Activated CD8-positive, alpha-beta T cell treated with anti-CD3 and anti-CD28 coated beads for 36 hours (primary cell): ENCODE measurements around the gene CENPF. TPM values are rescaled to one million over a fixed set of nuclear protein-coding genes. Genes with fewer than 3 reads are reported as not detected.

ENCODE experiments used
- ATAC-seq: fragments of 200-7000 bp; cut with Tn5 transposase; one replicate; pipeline ENCODE4 v1.10.0; 2021; ENCODE audit warnings: mild to moderate bottlenecking, moderate library complexity
- CTCF ChIA-PET: fragments of 350-600 bp; sonication (Branson Sonifier 250); formaldehyde crosslinking; loops from one replicate; lab custom pipeline; 2021; ENCODE audit warnings: antibody characterized with exemption; lab: Charles Lee
- POLR2A ChIA-PET: fragments of 350-600 bp; sonication (Branson Sonifier 250); formaldehyde crosslinking; loops from one replicate; lab custom pipeline; 2021; ENCODE audit warnings: antibody characterized with exemption; lab: Charles Lee
- DNase-seq: peaks from one replicate; pipeline ENCODE4 v3.0.0-alpha.2; 2020
- H3K27ac Mint-ChIP-seq: one replicate; pipeline ENCODE4 v1.8.0; 2021; ENCODE audit warnings: mild to moderate bottlenecking, mixed read lengths
- H3K27me3 Mint-ChIP-seq: one replicate; pipeline ENCODE4 v1.8.0; 2021; ENCODE audit warnings: mixed read lengths
- H3K36me3 Mint-ChIP-seq: one replicate; pipeline ENCODE4 v1.8.0; 2021; ENCODE audit warnings: low read depth, mixed read lengths
- H3K4me1 Mint-ChIP-seq: one replicate; pipeline ENCODE4 v1.8.0; 2021; ENCODE audit warnings: low read depth, mixed read lengths
- H3K4me3 Mint-ChIP-seq: one replicate; pipeline ENCODE4 v1.8.0; 2021; ENCODE audit warnings: mild to moderate bottlenecking, moderate library complexity, mixed read lengths
- H3K9me3 Mint-ChIP-seq: one replicate; pipeline ENCODE4 v1.8.0; 2021; ENCODE audit warnings: mixed read lengths
- CTCF ChIP-seq: fragments of 200-600 bp; IDR thresholded peaks from one replicate; pipeline ENCODE4 v1.8.0; 2022; ENCODE audit warnings: antibody characterized with exemption, mild to moderate bottlenecking
- intact Hi-C: fragments of 100-400 bp; cut with micrococcal nuclease; formaldehyde crosslinking; loops from one replicate; pipeline ENCODE4 v1.10.0; 2022
- total RNA-seq, 2 experiments: library from RNA; stranded (reverse); gene quantifications; one replicate each; pipeline ENCODE4 v1.2.3, GENCODE V29; 2021

Gene CENPF
- total RNA-seq, 2 experiments from 2014 or later = 65.4 to 70.6 TPM

DNA sequence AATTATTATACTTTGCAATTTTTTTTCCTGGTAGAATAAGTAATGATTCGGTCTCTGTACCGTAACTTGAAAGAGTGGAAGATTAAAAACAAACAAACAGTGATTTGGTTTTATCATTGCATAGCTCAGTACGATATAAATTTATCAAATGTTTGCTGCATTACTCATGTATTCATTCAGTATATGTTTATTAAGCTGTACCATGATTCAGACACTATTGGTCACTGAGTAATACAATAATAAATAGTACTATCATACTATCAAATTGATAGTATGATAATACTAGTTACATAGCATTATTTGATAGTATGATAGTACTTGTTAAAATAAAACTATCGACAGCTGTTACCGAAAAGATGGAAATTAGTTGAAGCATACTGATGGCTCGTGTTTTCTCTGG, 12.1 kb downstream of the CENPF start:
- CTCF ChIA-PET = no interaction called here
- H3K4me1 Mint-ChIP-seq = peaks cover 13% of the 10 kb centered on the region

GRCh38 chr1:214615871-214616270, 12.9 kb downstream of the CENPF start:
- no peak for TF ChIP-seq CTCF
- Mint-ChIP-seq H3K4me3 (no peak overlapping the region), H3K36me3 (peaks cover 35% of the 10 kb centered on the region), H3K4me1 (peaks cover 11% of the 10 kb centered on the region), H3K9me3 (peaks cover 3% of the 10 kb centered on the region), H3K27me3 (no peaks in the 10 kb centered on the region), H3K27ac (peak overlapping the region; percentile 38)
- intact Hi-C loops = no loop called here
- ChIA-PET POLR2A (no interaction called here), CTCF (interaction anchor here (1.6 kb wide), 1 partner anchor 354 kb away, joined by 4 read pairs; no protein-coding TSS in a partner anchor)
- DNase-seq (no peak), ATAC-seq (no peak)

More for the DNA sequence above, 12.1 kb downstream of the CENPF start:
- no peak for TF ChIP-seq CTCF
- POLR2A ChIA-PET = no interaction called here
- ATAC-seq = no peak
- intact Hi-C loops = no loop called here
- no peak for DNase-seq
- H3K36me3 Mint-ChIP-seq = peaks cover 35% of the 10 kb centered on the region
- H3K9me3 Mint-ChIP-seq = peaks cover 3% of the 10 kb centered on the region
- no peak overlapping the region for H3K27ac Mint-ChIP-seq
- H3K27me3 Mint-ChIP-seq = no peaks in the 10 kb centered on the region
- H3K4me3 Mint-ChIP-seq = no peak overlapping the region

- no peak overlapping the region for H3K27ac Mint-ChIP-seq
- POLR2A ChIA-PET = interaction anchor here (0.5 kb wide), 1 partner anchor 17 kb away, joined by 4 read pairs; no protein-coding TSS in a partner anchor
- H3K4me1 Mint-ChIP-seq = peaks cover 8% of the 10 kb centered on the region
- H3K4me3 Mint-ChIP-seq = no peak overlapping the region
- DNase-seq (no peak), ATAC-seq (no peak)
- peaks cover 43% of the 10 kb centered on the region for H3K36me3 Mint-ChIP-seq
- H3K27me3 Mint-ChIP-seq = no peaks in the 10 kb centered on the region
- no peak for TF ChIP-seq CTCF
- intact Hi-C loops = no loop called here
- CTCF ChIA-PET = interaction anchor here (1.6 kb wide), 1 partner anchor 356 kb away, joined by 4 read pairs; no protein-coding TSS in a partner anchor
- H3K9me3 Mint-ChIP-seq = peaks cover 3% of the 10 kb centered on the region
Measured at GRCh38 chr1:214617246-214617645, 14.3 kb downstream of the CENPF start.

DNA sequence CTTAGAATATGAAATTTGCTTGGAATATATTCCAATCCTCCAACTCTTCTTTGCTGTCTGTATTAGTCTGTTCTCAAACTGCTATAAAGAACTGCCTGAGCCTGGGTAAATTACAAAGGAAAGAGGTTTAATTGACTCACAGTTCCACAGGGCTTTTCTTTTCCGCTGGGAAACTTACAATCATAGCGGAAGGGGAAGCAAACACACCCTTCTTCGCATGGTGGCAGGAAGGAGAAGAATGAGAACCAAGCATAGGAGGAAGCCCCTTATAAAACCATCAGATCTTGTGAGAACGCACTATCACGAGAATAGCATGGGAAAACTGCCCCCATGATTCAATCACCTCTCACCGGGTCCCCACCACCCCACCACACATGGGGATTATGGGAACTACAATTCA, 14.8 kb downstream of the CENPF start:
- H3K4me3 Mint-ChIP-seq = no peak overlapping the region
- ChIA-PET CTCF (no interaction called here), POLR2A (no interaction called here)
- no peak for ATAC-seq
- peaks cover 43% of the 10 kb centered on the region for H3K36me3 Mint-ChIP-seq
- no peak for TF ChIP-seq CTCF
- no peaks in the 10 kb centered on the region for H3K27me3 Mint-ChIP-seq
- H3K9me3 Mint-ChIP-seq = peaks cover 3% of the 10 kb centered on the region
- no peak overlapping the region for H3K27ac Mint-ChIP-seq
- intact Hi-C loops = no loop called here
- no peak for DNase-seq
- peaks cover 8% of the 10 kb centered on the region for H3K4me1 Mint-ChIP-seq

DNA sequence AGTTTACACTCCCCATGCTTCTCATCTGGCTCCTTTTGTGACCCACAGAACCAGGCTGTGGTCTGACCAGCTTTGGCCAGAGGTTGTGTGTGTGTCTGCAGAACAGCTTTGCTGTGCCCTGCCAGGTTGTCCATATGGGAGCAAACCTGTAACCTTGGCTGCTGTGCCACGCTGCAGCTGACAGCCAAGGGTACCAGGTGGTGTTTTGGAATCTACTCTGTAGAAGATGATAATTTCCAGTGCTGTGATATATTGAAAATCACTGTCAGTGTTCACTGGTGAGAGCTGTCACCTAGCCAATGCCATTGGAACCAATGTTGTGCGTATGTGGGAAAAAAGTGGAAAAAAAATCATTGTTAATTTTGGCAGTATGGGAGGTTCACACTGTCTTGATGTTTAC, 18.2 kb downstream of the CENPF start:
- Mint-ChIP-seq H3K27ac (no peak overlapping the region), H3K4me3 (no peak overlapping the region), H3K27me3 (no peaks in the 10 kb centered on the region), H3K4me1 (peaks cover 8% of the 10 kb centered on the region), H3K36me3 (peaks cover 31% of the 10 kb centered on the region), H3K9me3 (peaks cover 3% of the 10 kb centered on the region)
- TF ChIP-seq CTCF = no peak
- ChIA-PET CTCF (interaction anchor here (1.2 to 9.1 kb wide), 2 partner anchors 9 to 19 kb away, joined by 3 to 72 read pairs; no protein-coding TSS in a partner anchor), POLR2A (no interaction called here)
- no peak for DNase-seq
- intact Hi-C loops = no loop called here
- ATAC-seq = no peak
